ENCODE measurements around the gene C1QL4.
A peak's percentile ranks its signal among the peaks of the same experiment; 100 is the strongest.

The C1QL4 gene

GRCh38 chr12:49358483-49359141, 21.6 kb upstream of the C1QL4 start:
- H3K27ac ChIP-seq: no peak overlapping the region; the same call in 1 of the 2 replicates
- TF ChIP-seq, protein P1, sequence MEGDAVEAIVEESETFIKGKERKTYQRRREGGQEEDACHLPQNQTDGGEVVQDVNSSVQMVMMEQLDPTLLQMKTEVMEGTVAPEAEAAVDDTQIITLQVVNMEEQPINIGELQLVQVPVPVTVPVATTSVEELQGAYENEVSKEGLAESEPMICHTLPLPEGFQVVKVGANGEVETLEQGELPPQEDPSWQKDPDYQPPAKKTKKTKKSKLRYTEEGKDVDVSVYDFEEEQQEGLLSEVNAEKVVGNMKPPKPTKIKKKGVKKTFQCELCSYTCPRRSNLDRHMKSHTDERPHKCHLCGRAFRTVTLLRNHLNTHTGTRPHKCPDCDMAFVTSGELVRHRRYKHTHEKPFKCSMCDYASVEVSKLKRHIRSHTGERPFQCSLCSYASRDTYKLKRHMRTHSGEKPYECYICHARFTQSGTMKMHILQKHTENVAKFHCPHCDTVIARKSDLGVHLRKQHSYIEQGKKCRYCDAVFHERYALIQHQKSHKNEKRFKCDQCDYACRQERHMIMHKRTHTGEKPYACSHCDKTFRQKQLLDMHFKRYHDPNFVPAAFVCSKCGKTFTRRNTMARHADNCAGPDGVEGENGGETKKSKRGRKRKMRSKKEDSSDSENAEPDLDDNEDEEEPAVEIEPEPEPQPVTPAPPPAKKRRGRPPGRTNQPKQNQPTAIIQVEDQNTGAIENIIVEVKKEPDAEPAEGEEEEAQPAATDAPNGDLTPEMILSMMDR (conservative IDR thresholded peaks at IDR 0.05): peak; percentile 93

- TF ChIP-seq, protein P1 (conservative IDR thresholded peaks at IDR 0.05): peak; percentile 72
- no peak overlapping the region for H3K27ac ChIP-seq
These were observed 20.2 kb upstream of the C1QL4 start for GRCh38 chr12:49357103-49357678.

- TF ChIP-seq, protein P1 (conservative IDR thresholded peaks at IDR 0.05): no peak
- H3K27ac ChIP-seq: no peak overlapping the region
These were observed 18.9 kb upstream of the C1QL4 start for GRCh38 chr12:49355913-49356312.

GRCh38 chr12:49352351-49352750, 15.4 kb upstream of the C1QL4 start:
- H3K27ac ChIP-seq: no peak overlapping the region
- TF ChIP-seq, protein P1 (conservative IDR thresholded peaks at IDR 0.05): no peak

DNA sequence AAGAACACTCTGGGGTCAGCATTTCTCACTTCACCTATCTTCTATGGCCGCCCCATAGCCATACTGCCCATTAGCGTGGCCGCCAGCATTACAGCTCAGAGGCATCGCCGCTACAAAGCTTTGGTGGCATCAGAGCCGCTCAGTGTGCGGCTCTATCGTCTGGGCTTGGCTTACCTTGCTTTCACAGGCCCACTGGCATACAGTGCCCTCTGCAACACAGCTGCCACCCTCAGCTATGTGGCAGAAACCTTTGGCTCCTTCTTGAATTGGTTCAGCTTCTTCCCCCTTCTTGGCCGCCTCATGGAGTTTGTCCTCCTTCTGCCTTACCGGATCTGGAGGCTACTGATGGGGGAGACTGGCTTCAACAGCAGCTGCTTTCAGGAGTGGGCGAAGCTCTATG, 12.3 kb upstream of the C1QL4 start:
- TF ChIP-seq, protein P1 (conservative IDR thresholded peaks at IDR 0.05): no peak
- H3K27ac ChIP-seq: no peak overlapping the region

- no peak overlapping the region for H3K27ac ChIP-seq
- TF ChIP-seq, protein P1 (conservative IDR thresholded peaks at IDR 0.05): no peak
These were observed 11.8 kb upstream of the C1QL4 start for GRCh38 chr12:49348781-49349180.

GRCh38 chr12:49347311-49348193, 10.6 kb upstream of the C1QL4 start:
- TF ChIP-seq, protein P1 (conservative IDR thresholded peaks at IDR 0.05): peak; percentile 99
- H3K27ac ChIP-seq: peak overlapping the region; percentile 58

Measured in VCaP (cell line).